ENCODE data around the gene LMLN.
"Not testable (repeated sequence)": the region's sequence is repeated elsewhere in the genome, so short reads cannot be mapped to it uniquely, and the experiment has no call there.

The LMLN gene

DNA sequence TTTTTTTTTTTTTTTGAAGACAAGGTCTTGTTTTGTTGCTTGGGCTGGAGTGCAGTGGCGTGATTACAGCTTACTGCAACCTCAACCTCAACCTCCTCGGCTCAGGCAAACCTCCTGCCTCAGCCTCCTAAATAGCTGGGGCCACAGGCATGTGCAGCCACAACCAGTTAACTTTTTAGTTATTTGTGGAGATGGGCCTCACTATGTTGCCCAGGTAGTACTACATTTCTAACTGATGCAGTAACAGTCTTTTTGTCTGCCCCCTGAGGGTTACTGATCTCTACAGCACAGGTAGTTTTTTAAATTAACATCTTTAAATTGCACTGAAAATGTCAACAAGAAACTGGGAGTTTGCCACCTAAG lies 3.4 kb upstream of the LMLN start:
- peaks cover 31% of the 10 kb centered on the region for H3K36me3 ChIP-seq
- no peak overlapping the region for H3K27ac ChIP-seq
- H3K4me3 ChIP-seq (ENCODE audit: low read depth, low read length) = no peak overlapping the region
- H3K9me3 ChIP-seq (ENCODE audit: severe bottlenecking) = no peaks in the 10 kb centered on the region
- no peak for DNase-seq
- TF ChIP-seq, protein P1, sequence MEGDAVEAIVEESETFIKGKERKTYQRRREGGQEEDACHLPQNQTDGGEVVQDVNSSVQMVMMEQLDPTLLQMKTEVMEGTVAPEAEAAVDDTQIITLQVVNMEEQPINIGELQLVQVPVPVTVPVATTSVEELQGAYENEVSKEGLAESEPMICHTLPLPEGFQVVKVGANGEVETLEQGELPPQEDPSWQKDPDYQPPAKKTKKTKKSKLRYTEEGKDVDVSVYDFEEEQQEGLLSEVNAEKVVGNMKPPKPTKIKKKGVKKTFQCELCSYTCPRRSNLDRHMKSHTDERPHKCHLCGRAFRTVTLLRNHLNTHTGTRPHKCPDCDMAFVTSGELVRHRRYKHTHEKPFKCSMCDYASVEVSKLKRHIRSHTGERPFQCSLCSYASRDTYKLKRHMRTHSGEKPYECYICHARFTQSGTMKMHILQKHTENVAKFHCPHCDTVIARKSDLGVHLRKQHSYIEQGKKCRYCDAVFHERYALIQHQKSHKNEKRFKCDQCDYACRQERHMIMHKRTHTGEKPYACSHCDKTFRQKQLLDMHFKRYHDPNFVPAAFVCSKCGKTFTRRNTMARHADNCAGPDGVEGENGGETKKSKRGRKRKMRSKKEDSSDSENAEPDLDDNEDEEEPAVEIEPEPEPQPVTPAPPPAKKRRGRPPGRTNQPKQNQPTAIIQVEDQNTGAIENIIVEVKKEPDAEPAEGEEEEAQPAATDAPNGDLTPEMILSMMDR (IDR thresholded peaks at IDR 0.05; ENCODE audit: low read depth, low read length) = no peak
- no peaks in the 10 kb centered on the region for H3K27me3 ChIP-seq (ENCODE audit: insufficient read depth, low read depth, severe bottlenecking)

DNA sequence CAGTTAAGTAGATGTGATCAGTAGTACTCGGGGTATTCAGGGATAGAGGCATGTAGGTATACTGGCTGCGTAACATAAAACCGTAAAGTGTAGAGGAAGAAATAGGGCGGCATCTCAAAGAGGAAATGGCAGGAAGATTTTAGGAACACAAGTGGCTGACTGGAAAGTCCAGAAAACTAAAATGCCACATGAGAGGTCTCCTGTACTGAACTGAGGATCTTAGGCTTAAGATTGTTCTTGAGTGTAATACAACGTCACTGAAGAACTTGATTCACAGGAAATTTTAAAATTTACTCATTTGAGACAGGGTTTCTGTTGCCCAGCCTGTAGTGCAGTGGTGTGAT lies 2.3 kb upstream of the LMLN start:
- H3K9me3 ChIP-seq (ENCODE audit: severe bottlenecking) = no peaks in the 10 kb centered on the region
- H3K27me3 ChIP-seq (ENCODE audit: insufficient read depth, low read depth, severe bottlenecking) = no peaks in the 10 kb centered on the region
- DNase-seq = no peak
- H3K4me3 ChIP-seq (ENCODE audit: low read depth, low read length) = no peak overlapping the region
- peaks cover 21% of the 10 kb centered on the region for H3K36me3 ChIP-seq
- H3K27ac ChIP-seq = no peak overlapping the region
- TF ChIP-seq, protein P1 (IDR thresholded peaks at IDR 0.05; ENCODE audit: low read depth, low read length) = no peak

DNA sequence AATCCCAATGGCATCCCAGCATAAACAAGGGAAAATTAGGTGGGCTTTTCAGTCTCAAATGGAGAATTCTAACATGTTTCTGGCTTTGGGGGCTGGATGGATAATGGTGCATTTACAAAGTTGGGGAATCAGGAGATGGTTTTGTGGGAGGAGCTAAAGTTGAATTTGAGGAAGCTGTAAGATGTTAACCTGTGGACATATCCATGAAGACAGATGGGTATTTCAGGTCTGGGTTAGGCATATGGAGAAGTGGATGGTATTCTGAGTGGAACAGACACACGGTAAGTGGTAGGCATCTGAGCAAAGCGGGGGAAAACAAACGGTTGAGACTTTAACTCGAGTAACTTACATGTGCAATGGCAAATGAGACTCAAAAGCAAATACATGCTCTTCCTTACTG lies 1.7 kb upstream of the LMLN start:
- Histone ChIP-seq H3K36me3 (peaks cover 16% of the 10 kb centered on the region), H3K4me3 (ENCODE audit: low read depth, low read length) (no peak overlapping the region), H3K27me3 (ENCODE audit: insufficient read depth, low read depth, severe bottlenecking) (no peaks in the 10 kb centered on the region), H3K9me3 (ENCODE audit: severe bottlenecking) (no peaks in the 10 kb centered on the region), H3K27ac (no peak overlapping the region)
- no peak for DNase-seq
- TF ChIP-seq, protein P1 (IDR thresholded peaks at IDR 0.05; ENCODE audit: low read depth, low read length) = no peak

DNA sequence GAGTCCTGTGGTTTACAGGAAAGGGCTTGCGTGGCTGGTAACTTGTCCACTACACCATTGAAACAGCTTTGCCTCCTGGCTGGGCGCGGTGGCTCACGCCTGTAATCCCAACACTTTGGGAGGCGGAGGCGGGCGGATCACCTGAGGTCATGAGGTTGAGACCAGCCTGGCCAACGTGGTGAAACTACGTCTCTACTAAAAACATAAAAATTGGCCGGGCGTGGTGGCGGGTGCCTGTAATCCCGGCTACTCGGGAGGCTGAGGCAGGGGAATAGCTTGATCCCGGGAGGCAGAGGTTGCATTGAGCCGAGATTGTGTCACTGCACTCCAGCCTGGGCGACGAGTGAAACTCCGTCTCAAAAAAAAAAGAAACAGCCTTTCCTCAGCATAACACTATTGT lies 1.2 kb upstream of the LMLN start:
- not testable (repeated sequence) for H3K4me3 ChIP-seq (ENCODE audit: low read depth, low read length); H3K9me3 ChIP-seq (ENCODE audit: severe bottlenecking); H3K27ac ChIP-seq; DNase-seq; H3K27me3 ChIP-seq (ENCODE audit: insufficient read depth, low read depth, severe bottlenecking)
- peaks cover 11% of the 10 kb centered on the region for H3K36me3 ChIP-seq

DNA sequence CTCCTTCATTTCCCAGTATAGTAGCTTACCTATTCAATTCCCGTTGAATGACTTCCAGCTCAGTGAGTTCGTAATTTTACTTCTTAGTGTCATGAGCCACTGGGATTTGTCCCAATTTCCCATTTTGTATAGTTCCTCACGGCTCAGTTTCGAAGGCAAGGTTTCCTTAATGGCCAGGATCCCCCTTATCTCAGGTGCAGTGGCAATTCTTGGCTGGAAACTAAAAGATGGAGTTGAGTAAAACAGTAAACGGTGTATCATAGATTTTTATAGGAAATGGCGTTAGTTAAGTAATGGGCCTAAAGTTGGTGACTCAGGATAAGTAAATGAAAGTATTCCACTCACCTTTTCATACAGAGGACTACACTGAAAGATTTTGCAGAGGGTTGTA lies 522 bp upstream of the LMLN start:
- H3K27ac ChIP-seq = no peak overlapping the region
- no peak for DNase-seq

DNA sequence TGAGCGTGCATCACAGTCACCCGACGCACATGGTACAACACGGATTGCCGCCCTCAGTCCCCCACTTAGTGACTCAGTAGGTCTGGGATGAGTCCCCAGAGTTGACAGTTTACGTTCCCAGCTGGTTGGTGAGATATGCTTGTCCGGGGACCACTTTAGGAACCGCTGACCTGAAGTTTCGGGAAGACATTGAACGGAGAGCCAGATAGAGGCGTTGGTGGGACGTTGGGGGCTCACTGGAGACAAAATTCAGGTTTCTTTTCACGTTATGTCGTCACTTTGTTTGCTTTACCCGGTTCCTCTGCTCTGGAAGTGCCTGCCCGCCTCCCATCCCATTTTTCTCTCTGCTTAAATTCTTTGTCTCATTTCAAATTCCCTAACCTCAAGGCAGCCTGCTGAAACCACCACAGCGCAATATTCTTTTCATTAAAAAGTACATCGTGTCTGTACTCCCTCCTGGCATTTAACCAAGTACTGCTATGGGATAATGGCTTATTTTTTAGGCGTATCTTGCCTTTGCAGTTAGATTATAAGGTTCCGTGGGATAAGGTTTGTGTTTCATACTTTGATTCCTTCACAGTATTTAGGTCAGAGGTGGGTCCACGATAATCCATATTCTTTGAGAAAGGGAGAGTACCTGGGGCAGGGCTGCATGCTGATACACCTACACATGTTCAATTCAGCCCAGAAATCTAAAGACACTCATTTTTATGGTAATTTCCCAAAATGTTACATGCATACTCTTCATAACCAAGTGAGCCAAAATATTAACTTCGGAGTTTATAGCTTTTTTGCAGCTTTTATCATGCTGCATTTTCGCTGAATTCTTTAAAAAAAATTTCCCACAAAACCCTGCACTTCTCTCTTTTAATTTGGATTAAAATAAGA lies 921 bp downstream of the LMLN start:
- no peak for DNase-seq
- Histone ChIP-seq H3K27ac (no peak overlapping the region), H3K27me3 (ENCODE audit: insufficient read depth, low read depth, severe bottlenecking) (no peaks in the 10 kb centered on the region), H3K9me3 (ENCODE audit: severe bottlenecking) (no peaks in the 10 kb centered on the region), H3K36me3 (peaks cover 2% of the 10 kb centered on the region; the same call in 1 of the 2 replicates), H3K4me3 (ENCODE audit: low read depth, low read length) (peak overlapping the region; percentile 65)
- TF ChIP-seq, protein P1 (IDR thresholded peaks at IDR 0.05; ENCODE audit: low read depth, low read length) = no peak

More for the DNA sequence above, 522 bp upstream of the LMLN start:
- H3K4me3 ChIP-seq (ENCODE audit: low read depth, low read length) = peak overlapping the region; percentile 65
- H3K27me3 ChIP-seq (ENCODE audit: insufficient read depth, low read depth, severe bottlenecking) = no peaks in the 10 kb centered on the region
- H3K9me3 ChIP-seq (ENCODE audit: severe bottlenecking) = no peaks in the 10 kb centered on the region
- TF ChIP-seq, protein P1 (IDR thresholded peaks at IDR 0.05; ENCODE audit: low read depth, low read length) = no peak
- H3K36me3 ChIP-seq = peaks cover 9% of the 10 kb centered on the region
